Colonic mucosa (tissue), 4 donors: Measurements from ENCODE around the gene COL1A2. TPM values are rescaled to one million over a fixed set of nuclear protein-coding genes. Genes with fewer than 3 reads are reported as not detected.

Experiments
- DNase-seq: peaks from one replicate; pipeline ENCODE4 v3.0.0-alpha.2; 2020
- H3K27ac ChIP-seq: fragments of 200-600 bp; one replicate; pipeline ENCODE4 v1.8.0; 2021
- H3K27me3 ChIP-seq: fragments of 200-600 bp; one replicate; pipeline ENCODE4 v1.8.0; 2021
- H3K36me3 ChIP-seq: fragments of 200-600 bp; one replicate; pipeline ENCODE4 v1.8.0; 2021
- H3K4me1 ChIP-seq: fragments of 200-600 bp; one replicate; pipeline ENCODE4 v1.8.0; 2021; ENCODE audit warnings: mild to moderate bottlenecking
- H3K4me3 ChIP-seq: fragments of 200-600 bp; one replicate; pipeline ENCODE4 v1.8.0; 2021
- H3K9ac ChIP-seq, 2 donors: one replicate each; pipeline ENCODE4 v1.7.0; 2013; ENCODE audit warnings: control low read depth in 2 of 2, low read depth in 2 of 2, low read length in 2 of 2
- H3K9me3 ChIP-seq: fragments of 200-600 bp; one replicate; pipeline ENCODE4 v1.8.0; 2021
- intact Hi-C: fragments of 100-400 bp; cut with DNase I; formaldehyde crosslinking; loops from one replicate; pipeline ENCODE4 v1.14.1; 2022
- total RNA-seq, 2 donors: library from RNA; stranded (reverse); fragmentation: NEBNext Ultra II Directional in 1 of 2; extraction: Animal tissue kit (Norgen Biotek cat#: 25700) in 1 of 2; gene quantifications; one replicate each; pipeline ENCODE4 v1.2.1, GENCODE V29; 2021
- TF ChIP-seq, protein P1 (sequence below): fragments of 200-600 bp; IDR thresholded peaks from one replicate; pipeline ENCODE4 v1.8.0; 2022; ENCODE audit warnings: antibody characterized with exemption, mild to moderate bottlenecking
- donor health status: healthy.
- donor health status: DM: no; HTN: no; CAD: no.
- donor health status: DM: no; HTN: no; CAD: no.

The COL1A2 gene
- total RNA-seq, 2 donors from 2014 or later: 55.6 to 131 TPM

- TF ChIP-seq, protein P1, sequence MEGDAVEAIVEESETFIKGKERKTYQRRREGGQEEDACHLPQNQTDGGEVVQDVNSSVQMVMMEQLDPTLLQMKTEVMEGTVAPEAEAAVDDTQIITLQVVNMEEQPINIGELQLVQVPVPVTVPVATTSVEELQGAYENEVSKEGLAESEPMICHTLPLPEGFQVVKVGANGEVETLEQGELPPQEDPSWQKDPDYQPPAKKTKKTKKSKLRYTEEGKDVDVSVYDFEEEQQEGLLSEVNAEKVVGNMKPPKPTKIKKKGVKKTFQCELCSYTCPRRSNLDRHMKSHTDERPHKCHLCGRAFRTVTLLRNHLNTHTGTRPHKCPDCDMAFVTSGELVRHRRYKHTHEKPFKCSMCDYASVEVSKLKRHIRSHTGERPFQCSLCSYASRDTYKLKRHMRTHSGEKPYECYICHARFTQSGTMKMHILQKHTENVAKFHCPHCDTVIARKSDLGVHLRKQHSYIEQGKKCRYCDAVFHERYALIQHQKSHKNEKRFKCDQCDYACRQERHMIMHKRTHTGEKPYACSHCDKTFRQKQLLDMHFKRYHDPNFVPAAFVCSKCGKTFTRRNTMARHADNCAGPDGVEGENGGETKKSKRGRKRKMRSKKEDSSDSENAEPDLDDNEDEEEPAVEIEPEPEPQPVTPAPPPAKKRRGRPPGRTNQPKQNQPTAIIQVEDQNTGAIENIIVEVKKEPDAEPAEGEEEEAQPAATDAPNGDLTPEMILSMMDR: no peak
- intact Hi-C loops: loop anchor here (5.0 kb wide), 1 partner anchor 141 kb away; no protein-coding TSS in a partner anchor
- no peak for DNase-seq
- H3K9ac ChIP-seq: no peak overlapping the region
- no peaks in the 10 kb centered on the region for H3K9me3 ChIP-seq
- no peaks in the 10 kb centered on the region for H3K27me3 ChIP-seq
- H3K4me3 ChIP-seq: no peak overlapping the region
- H3K36me3 ChIP-seq: no peaks in the 10 kb centered on the region
- no peak overlapping the region for H3K27ac ChIP-seq
- no peaks in the 10 kb centered on the region for H3K4me1 ChIP-seq
Measured at GRCh38 chr7:94433224-94433623, 38.5 kb downstream of the COL1A2 start.

DNA sequence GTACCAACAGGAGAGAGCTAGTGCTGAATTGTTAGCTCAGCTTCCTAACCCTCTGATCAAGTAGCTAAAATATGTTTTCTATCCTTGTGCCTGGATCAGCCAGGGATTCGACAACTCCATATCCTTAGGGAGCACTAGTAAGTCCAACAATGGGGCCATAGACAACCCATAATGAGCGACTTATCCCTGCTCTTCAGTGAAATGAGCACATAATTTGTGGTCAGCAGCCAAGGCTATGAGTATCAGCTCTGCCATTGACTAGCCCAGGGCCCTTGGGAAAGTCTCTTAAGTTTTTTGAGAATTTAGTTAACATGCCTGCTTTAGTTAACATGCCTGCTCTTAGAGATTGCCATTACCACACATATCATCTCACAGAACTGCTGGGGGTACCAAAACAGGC, 39.3 kb downstream of the COL1A2 start:
- TF ChIP-seq, protein P1: no peak
- Histone ChIP-seq H3K4me1 (no peaks in the 10 kb centered on the region), H3K9ac (no peak overlapping the region), H3K27ac (no peak overlapping the region), H3K27me3 (no peaks in the 10 kb centered on the region), H3K36me3 (no peaks in the 10 kb centered on the region), H3K4me3 (no peak overlapping the region), H3K9me3 (no peaks in the 10 kb centered on the region)
- no peak for DNase-seq
- intact Hi-C loops: loop anchor here (5.0 kb wide), 1 partner anchor 142 kb away; no protein-coding TSS in a partner anchor

DNA sequence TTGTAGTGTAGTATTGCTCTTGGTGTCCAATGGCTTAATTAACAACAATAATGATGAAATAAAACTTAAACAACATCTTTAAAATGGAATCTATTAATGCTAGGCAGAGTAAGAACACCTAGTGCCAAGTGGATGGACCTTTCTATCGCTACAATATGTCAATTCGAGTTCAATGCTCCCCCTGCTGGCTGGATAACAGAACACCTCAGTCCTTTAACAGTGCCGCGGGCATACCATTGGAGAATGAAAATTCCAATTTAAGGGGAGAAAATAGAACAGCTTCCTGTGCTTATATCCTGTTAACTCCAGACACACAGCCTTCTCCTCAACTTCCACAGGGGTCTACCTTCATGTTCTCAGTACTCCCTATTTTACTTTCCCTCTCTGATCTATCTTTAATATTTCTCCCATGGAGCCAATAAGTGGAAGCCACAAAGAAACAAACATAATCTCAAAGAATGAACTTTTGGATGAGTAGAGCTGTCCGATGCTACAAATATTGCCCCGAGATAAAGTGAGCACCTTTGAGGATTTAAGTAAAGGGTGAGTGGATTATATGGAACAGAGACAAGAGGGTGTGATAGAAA, 41.4 kb downstream of the COL1A2 start:
- Histone ChIP-seq H3K27me3 (no peaks in the 10 kb centered on the region), H3K4me1 (no peaks in the 10 kb centered on the region), H3K4me3 (no peak overlapping the region), H3K36me3 (no peaks in the 10 kb centered on the region), H3K9me3 (no peaks in the 10 kb centered on the region), H3K27ac (no peak overlapping the region), H3K9ac (no peak overlapping the region)
- peak; percentile 79 for DNase-seq
- TF ChIP-seq, protein P1: peak; percentile 70
- intact Hi-C loops: no loop called here

GRCh38 chr7:94436700-94437099, 42.0 kb downstream of the COL1A2 start:
- Histone ChIP-seq H3K27me3 (no peaks in the 10 kb centered on the region), H3K9me3 (no peaks in the 10 kb centered on the region), H3K9ac (no peak overlapping the region), H3K36me3 (no peaks in the 10 kb centered on the region), H3K4me3 (no peak overlapping the region), H3K4me1 (no peaks in the 10 kb centered on the region), H3K27ac (no peak overlapping the region)
- DNase-seq: no peak
- TF ChIP-seq, protein P1: no peak
- intact Hi-C loops: no loop called here

- intact Hi-C loops: loop anchor here (10.0 kb wide), 2 partner anchors 85 to 805 kb away; no protein-coding TSS in a partner anchor
- H3K36me3 ChIP-seq: no peaks in the 10 kb centered on the region
- no peaks in the 10 kb centered on the region for H3K9me3 ChIP-seq
- H3K27me3 ChIP-seq: no peaks in the 10 kb centered on the region
- H3K9ac ChIP-seq: no peak overlapping the region
- no peak for DNase-seq
- no peaks in the 10 kb centered on the region for H3K4me1 ChIP-seq
- TF ChIP-seq, protein P1: no peak
- H3K4me3 ChIP-seq: no peak overlapping the region
- H3K27ac ChIP-seq: no peak overlapping the region
Measured at GRCh38 chr7:94439893-94440381, 45.2 kb downstream of the COL1A2 start.
